ENCODE measurements around the gene PLA2G4E. TPM values are rescaled to one million over a fixed set of nuclear protein-coding genes. Genes with fewer than 3 reads are reported as not detected.

Gene PLA2G4E
- total RNA-seq, 1 donor: not detected

GRCh38 chr15:41966920-41967465 is 53.8 kb downstream of the PLA2G4E start:
- no peak overlapping the region for H3K4me3 ChIP-seq (ENCODE audit: low read depth, low read length)
- DNase-seq (ENCODE audit: low read depth): no peak
- TF ChIP-seq CTCF (IDR thresholded peaks at IDR 0.05; ENCODE audit: insufficient read depth, low read depth, low read length): no peak

GRCh38 chr15:41966414-41966812 is 54.4 kb downstream of the PLA2G4E start:
- TF ChIP-seq CTCF (IDR thresholded peaks at IDR 0.05; ENCODE audit: insufficient read depth, low read depth, low read length): no peak
- no peak overlapping the region for H3K4me3 ChIP-seq (ENCODE audit: low read depth, low read length)
- no peak for DNase-seq (ENCODE audit: low read depth)

GRCh38 chr15:41965441-41966413 is 55.1 kb downstream of the PLA2G4E start:
- TF ChIP-seq CTCF (IDR thresholded peaks at IDR 0.05; ENCODE audit: insufficient read depth, low read depth, low read length): no peak
- DNase-seq (ENCODE audit: low read depth): no peak
- no peak overlapping the region for H3K4me3 ChIP-seq (ENCODE audit: low read depth, low read length)

- H3K4me3 ChIP-seq (ENCODE audit: low read depth, low read length): no peak overlapping the region
- DNase-seq (ENCODE audit: low read depth): no peak
- no peak for TF ChIP-seq CTCF (IDR thresholded peaks at IDR 0.05; ENCODE audit: insufficient read depth, low read depth, low read length)
Measured at GRCh38 chr15:41961595-41962202, 59.1 kb downstream of the PLA2G4E start.

- peak; percentile 60 for DNase-seq (ENCODE audit: low read depth)
Measured at GRCh38 chr15:41961001-41961518, 59.8 kb downstream of the PLA2G4E start.

More at GRCh38 chr15:41961001-41961518, 59.8 kb downstream of the PLA2G4E start:
- no peak overlapping the region for H3K4me3 ChIP-seq (ENCODE audit: low read depth, low read length)
- no peak for TF ChIP-seq CTCF (IDR thresholded peaks at IDR 0.05; ENCODE audit: insufficient read depth, low read depth, low read length)

Measured in fibroblast of villous mesenchyme (primary cell).